ENCODE results near the gene EXOSC2.

Gene EXOSC2

GRCh38 chr9:130693426-130694191, at the start of gene EXOSC2:
Gene EXOSC2 (plus strand): TSS chr9:130693780. CDS start chr9:130693792, 12 bp downstream.
- DNase-seq (ENCODE audit: low spot score): peak; percentile 99

GRCh38 chr9:130651221-130651620, 42.4 kb upstream of the EXOSC2 start:
- DNase-seq (ENCODE audit: low spot score): no peak

GRCh38 chr9:130651752-130652151, 41.8 kb upstream of the EXOSC2 start:
- no peak for DNase-seq (ENCODE audit: low spot score)

- no peak for DNase-seq (ENCODE audit: low spot score)
Measured at GRCh38 chr9:130654879-130655278, 38.7 kb upstream of the EXOSC2 start.

- DNase-seq (ENCODE audit: low spot score): no peak
Measured at GRCh38 chr9:130658893-130659698, 34.5 kb upstream of the EXOSC2 start.

GRCh38 chr9:130659699-130660248, 33.8 kb upstream of the EXOSC2 start:
- DNase-seq (ENCODE audit: low spot score): no peak

GRCh38 chr9:130660326-130660682, 33.3 kb upstream of the EXOSC2 start:
- no peak for DNase-seq (ENCODE audit: low spot score)

- no peak for DNase-seq (ENCODE audit: low spot score)
Measured at GRCh38 chr9:130660683-130661450, 32.7 kb upstream of the EXOSC2 start.

- no peak for DNase-seq (ENCODE audit: low spot score)
Measured at GRCh38 chr9:130661451-130662098, 32.0 kb upstream of the EXOSC2 start.

- no peak for DNase-seq (ENCODE audit: low spot score)
Measured at GRCh38 chr9:130662099-130662969, 31.2 kb upstream of the EXOSC2 start.

GRCh38 chr9:130662970-130663257, 30.7 kb upstream of the EXOSC2 start:
- no peak for DNase-seq (ENCODE audit: low spot score)

GRCh38 chr9:130663258-130663976, 30.2 kb upstream of the EXOSC2 start:
- no peak for DNase-seq (ENCODE audit: low spot score)

- DNase-seq (ENCODE audit: low spot score): no peak
Measured at GRCh38 chr9:130663977-130664250, 29.7 kb upstream of the EXOSC2 start.

- DNase-seq (ENCODE audit: low spot score): no peak
Measured at GRCh38 chr9:130664251-130665028, 29.1 kb upstream of the EXOSC2 start, which contains the start of gene PRDM12. Gene PRDM12 (plus strand): TSS chr9:130664594. CDS start chr9:130664654, 60 bp downstream.

GRCh38 chr9:130665029-130665430, 28.6 kb upstream of the EXOSC2 start:
- no peak for DNase-seq (ENCODE audit: low spot score)

GRCh38 chr9:130665431-130666392, 27.9 kb upstream of the EXOSC2 start:
- DNase-seq (ENCODE audit: low spot score): no peak

GRCh38 chr9:130666393-130667119, 27.0 kb upstream of the EXOSC2 start:
- no peak for DNase-seq (ENCODE audit: low spot score)

- no peak for DNase-seq (ENCODE audit: low spot score)
Measured at GRCh38 chr9:130667120-130667435, 26.5 kb upstream of the EXOSC2 start.
